IMR-90 (cell line): ENCODE data around the gene EPB41L4A. TPM values are rescaled to one million over a fixed set of nuclear protein-coding genes. Genes with fewer than 3 reads are reported as not detected.

Source experiments
- ATAC-seq: fragments of 200-7000 bp; cut with Tn5 transposase; 2 replicates; pipeline ENCODE4 v1.9.1; 2020; ENCODE audit warnings: low read depth, mild to moderate bottlenecking, moderate library complexity
- BruUV-seq: library from RNA; stranded (reverse); fragments of 400-500 nt; replicated peaks from 2 replicates; lab custom pipeline; 2021; lab: Mats Ljungman, UMichigan
- CTCF ChIA-PET: fragments of 300-600 bp; formaldehyde crosslinking; extraction: SDS; loops from one replicate; lab custom pipeline; 2021; ENCODE audit warnings: antibody characterized with exemption; lab: Yijun Ruan, JAX
- POLR2A ChIA-PET: fragments of 300-600 bp; sonication (Branson Sonifier 250); formaldehyde crosslinking; loops from one replicate; lab custom pipeline; 2022; ENCODE audit warnings: antibody characterized with exemption; ENCODE audit not compliant: unreplicated experiment; lab: Charles Lee
- DNase-seq: peaks from one replicate; pipeline ENCODE4 v3.0.0; 2013
- H2AFZ ChIP-seq: replicated peaks from 2 replicates; pipeline ENCODE3; 2013; ENCODE audit warnings: low read length, mild to moderate bottlenecking; ENCODE audit not compliant: poor library complexity
- H2AK5ac ChIP-seq: 2 replicates; pipeline ENCODE4 v1.6.1; 2013; ENCODE audit warnings: low read depth, low read length, inconsistent platforms
- H2AK9ac ChIP-seq: replicated peaks from 2 replicates; pipeline ENCODE3; 2013; ENCODE audit warnings: mild to moderate bottlenecking, low read depth, low read length, moderate library complexity; ENCODE audit not compliant: poor library complexity
- H2BK120ac ChIP-seq: 2 replicates; pipeline ENCODE4 v1.6.1; 2013; ENCODE audit warnings: low read depth, low read length, inconsistent platforms
- H2BK15ac ChIP-seq: 3 replicates; pipeline ENCODE4 v1.6.1; 2013; ENCODE audit warnings: low read depth, low read length, inconsistent platforms
- H2BK20ac ChIP-seq: 2 replicates; pipeline ENCODE4 v1.6.1; 2013; ENCODE audit warnings: low read depth, mild to moderate bottlenecking, inconsistent platforms, low read length, moderate library complexity
- H2BK5ac ChIP-seq: 2 replicates; pipeline ENCODE4 v1.6.1; 2013; ENCODE audit warnings: mild to moderate bottlenecking, low read depth, low read length, inconsistent platforms; ENCODE audit not compliant: poor library complexity, severe bottlenecking
- H3K14ac ChIP-seq: replicated peaks from 2 replicates; pipeline ENCODE4 v1.6.1; 2013; ENCODE audit warnings: low read depth, low read length, inconsistent platforms
- H3K18ac ChIP-seq: 2 replicates; pipeline ENCODE4 v1.6.1; 2013; ENCODE audit warnings: low read depth, low read length, control low read depth
- H3K23ac ChIP-seq: 2 replicates; pipeline ENCODE4 v1.6.1; 2013; ENCODE audit warnings: low read depth, low read length, inconsistent platforms
- H3K27ac ChIP-seq: 2 replicates; pipeline ENCODE4 v1.5.1; 2013; ENCODE audit warnings: mild to moderate bottlenecking, control low read depth, low read length; ENCODE audit not compliant: insufficient read depth
- H3K27me3 ChIP-seq: 2 replicates; pipeline ENCODE4 v1.6.1; 2013; ENCODE audit warnings: low read length; ENCODE audit not compliant: control insufficient read depth, insufficient read depth
- H3K36me3 ChIP-seq: 2 replicates; pipeline ENCODE4 v1.6.1; 2013; ENCODE audit warnings: low read length, mixed read lengths; ENCODE audit not compliant: control insufficient read depth, insufficient read depth
- H3K4ac ChIP-seq: 2 replicates; pipeline ENCODE4 v1.6.1; 2013; ENCODE audit warnings: low read depth, low read length, inconsistent platforms
- H3K4me1 ChIP-seq: 2 replicates; pipeline ENCODE4 v1.6.1; 2013; ENCODE audit warnings: low read length, mixed read lengths; ENCODE audit not compliant: control insufficient read depth, insufficient read depth
- H3K4me2 ChIP-seq: 2 replicates; pipeline ENCODE4 v1.6.1; 2013; ENCODE audit warnings: low read depth, mild to moderate bottlenecking, control low read depth, low read length, moderate library complexity
- H3K4me3 ChIP-seq: 2 replicates; pipeline ENCODE4 v1.5.1; 2013; ENCODE audit warnings: low read depth, mild to moderate bottlenecking, control low read depth, low read length, moderate library complexity; ENCODE audit not compliant: insufficient read depth
- H3K56ac ChIP-seq: 2 replicates; pipeline ENCODE4 v1.6.1; 2013; ENCODE audit warnings: low read length, inconsistent platforms; ENCODE audit not compliant: insufficient read depth; ENCODE audit errors: extremely low read depth
- H3K79me1 ChIP-seq, 2 experiments: 2 replicates each; pipeline ENCODE4 v1.6.1; 2013; ENCODE audit warnings: low read length in 2 of 2, inconsistent platforms in 1 of 2, low read depth in 1 of 2
- H3K9ac ChIP-seq: 2 replicates; pipeline ENCODE4 v1.6.1; 2013; ENCODE audit warnings: low read depth, low read length, control low read depth
- H3K9me1 ChIP-seq: 2 replicates; pipeline ENCODE4 v1.6.1; 2013; ENCODE audit warnings: low read length, inconsistent platforms; ENCODE audit not compliant: insufficient read depth
- H3K9me3 ChIP-seq: 2 replicates; pipeline ENCODE4 v1.6.1; 2013; ENCODE audit warnings: low read length; ENCODE audit not compliant: control insufficient read depth, insufficient read depth
- H4K20me1 ChIP-seq: 2 replicates; pipeline ENCODE4 v1.6.1; 2013; ENCODE audit warnings: low read length, inconsistent platforms; ENCODE audit not compliant: insufficient read depth
- H4K5ac ChIP-seq: 2 replicates; pipeline ENCODE4 v1.6.1; 2013; ENCODE audit warnings: mild to moderate bottlenecking, low read depth, low read length, control low read depth
- H4K8ac ChIP-seq, 2 experiments: 2 replicates each; pipeline ENCODE4 v1.6.1; 2013; ENCODE audit warnings: low read depth in 2 of 2, low read length in 2 of 2, control low read depth in 1 of 2, inconsistent platforms in 1 of 2
- H4K91ac ChIP-seq: 2 replicates; pipeline ENCODE4 v1.6.1; 2013; ENCODE audit warnings: low read depth, low read length, inconsistent platforms; ENCODE audit not compliant: insufficient read depth
- CEBPB ChIP-seq: IDR thresholded peaks from 2 replicates; pipeline ENCODE4 v1.6.1; 2012; ENCODE audit warnings: low read depth, low read length, improper control_type of control experiment
- CHD1 ChIP-seq: IDR thresholded peaks from 2 replicates; pipeline ENCODE4 v1.6.1; 2012; ENCODE audit warnings: low read depth, low read length, improper control_type of control experiment
- ELK1 ChIP-seq: fragments of 150-350 bp; IDR thresholded peaks from 2 replicates; pipeline ENCODE4 v1.6.1; 2016; ENCODE audit warnings: low read depth, mild to moderate bottlenecking, low read length, moderate library complexity, borderline replicate concordance
- MAFK ChIP-seq: IDR thresholded peaks from 2 replicates; pipeline ENCODE4 v1.6.1; 2012; ENCODE audit warnings: low read depth, low read length, improper control_type of control experiment
- MXI1 ChIP-seq: IDR thresholded peaks from 2 replicates; pipeline ENCODE4 v1.6.1; 2012; ENCODE audit warnings: low read depth, mild to moderate bottlenecking, low read length, moderate library complexity, borderline replicate concordance
- NFE2L2 ChIP-seq: fragments of 150-350 bp; IDR thresholded peaks from 2 replicates; pipeline ENCODE4 v1.6.1; 2016; ENCODE audit warnings: low read depth, mild to moderate bottlenecking, low read length
- RAD21 ChIP-seq: IDR thresholded peaks from 2 replicates; pipeline ENCODE4 v1.6.1; 2012; ENCODE audit warnings: low read length, improper control_type of control experiment
- RCOR1 ChIP-seq: IDR thresholded peaks from 2 replicates; pipeline ENCODE4 v1.6.1; 2012; ENCODE audit warnings: mild to moderate bottlenecking, low read length, improper control_type of control experiment; ENCODE audit not compliant: insufficient replicate concordance
- RFX5 ChIP-seq: IDR thresholded peaks from 2 replicates; pipeline ENCODE4 v1.8.0; 2012; ENCODE audit warnings: low read depth, mild to moderate bottlenecking, low read length, moderate library complexity
- SMC3 ChIP-seq: fragments of 150-350 bp; IDR thresholded peaks from 2 replicates; pipeline ENCODE4 v1.6.1; 2016; ENCODE audit warnings: low read depth, mild to moderate bottlenecking, antibody characterized with exemption, low read length, moderate library complexity
- dilution Hi-C: fragments of 300-500 bp; cut with HindIII; formaldehyde crosslinking; loops from one replicate; pipeline ENCODE4 v1.14.3; 2018; ENCODE audit warnings: low sequenced_read_pairs; ENCODE audit not compliant: unreplicated experiment
- in situ Hi-C: fragments of 300-500 bp; cut with MboI; formaldehyde crosslinking; loops from 3 replicates; pipeline ENCODE4 v1.14.3; 2019; ENCODE audit warnings: low sequenced_read_pairs, inconsistent platforms, mixed read lengths
- intact Hi-C: fragments of 100-400 bp; cut with micrococcal nuclease; formaldehyde crosslinking; loops from 2 replicates; pipeline ENCODE4 v1.10.0; 2022
- polyA plus RNA-seq, 3 experiments: library from polyadenylated mRNA; depleted of rRNA; stranded (reverse); fragments of >200 nt; gene quantifications; 2 replicates each; pipeline ENCODE4 v1.2.3, GENCODE V29; 2012; ENCODE audit warnings: low replicate concordance in 1 of 3
- total RNA-seq: library from RNA; depleted of rRNA; stranded (reverse); fragments of >200 nt; gene quantifications from 2 replicates; pipeline ENCODE4 v1.2.3, GENCODE V29; 2012
- TF ChIP-seq, protein P1 (sequence below): fragments of 150-350 bp; IDR thresholded peaks from 2 replicates; pipeline ENCODE4 v1.6.1; 2017; ENCODE audit warnings: mild to moderate bottlenecking, antibody characterized with exemption, low read length, low read depth

EPB41L4A gene
- total and polyA plus RNA-seq, 2 of the 4 experiments (the other 2 are of a cell fraction) = under 0.01 to 0.02 TPM

DNA sequence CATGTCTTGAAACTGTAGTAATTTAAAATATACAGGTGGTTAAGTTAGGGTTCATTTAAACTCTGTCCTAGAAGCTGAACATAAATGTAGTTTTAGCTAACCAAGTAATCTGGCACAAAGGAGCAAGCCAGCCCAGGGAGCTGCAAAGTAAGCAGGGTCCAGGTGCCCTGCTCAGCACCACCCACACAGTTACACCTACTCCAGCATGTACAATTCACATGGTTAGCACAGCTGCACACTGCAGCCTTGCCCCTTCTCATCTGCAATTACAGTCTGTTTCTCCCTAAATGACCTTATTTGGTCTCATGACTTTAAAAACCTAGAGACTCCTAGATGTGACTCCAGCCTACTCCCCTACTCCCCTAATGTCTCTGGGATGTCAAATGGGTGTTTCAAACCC, 128.4 kb downstream of the EPB41L4A start:
- Histone ChIP-seq H2AK5ac (no peak overlapping the region), H3K4me2 (no peak overlapping the region), H3K27ac (no peak overlapping the region), H3K9ac (no peak overlapping the region), H3K18ac (no peak overlapping the region), H2BK15ac (no peak overlapping the region), H4K20me1 (no peaks in the 10 kb centered on the region), H3K14ac (no peak overlapping the region), H3K23ac (no peak overlapping the region), H3K9me3 (no peaks in the 10 kb centered on the region), H2BK5ac (no peak overlapping the region), H2BK20ac (no peak overlapping the region), H3K56ac (no peak overlapping the region), H4K5ac (no peak overlapping the region), H4K91ac (no peak overlapping the region), H3K4me1 (no peaks in the 10 kb centered on the region), H3K27me3 (no peaks in the 10 kb centered on the region; the same call in none of the 2 replicates), H2AFZ (no peak overlapping the region), H4K8ac (no peak overlapping the region), H3K4ac (no peak overlapping the region), H3K36me3 (no peaks in the 10 kb centered on the region), H2AK9ac (no peak overlapping the region), H2BK120ac (no peak overlapping the region), H3K79me1 (no peaks in the 10 kb centered on the region), H3K9me1 (no peaks in the 10 kb centered on the region), H3K4me3 (no peak overlapping the region)
- intact Hi-C loops = no loop called here
- CTCF ChIA-PET = no interaction called here
- TF ChIP-seq MAFK = no peak
- TF ChIP-seq, protein P1, sequence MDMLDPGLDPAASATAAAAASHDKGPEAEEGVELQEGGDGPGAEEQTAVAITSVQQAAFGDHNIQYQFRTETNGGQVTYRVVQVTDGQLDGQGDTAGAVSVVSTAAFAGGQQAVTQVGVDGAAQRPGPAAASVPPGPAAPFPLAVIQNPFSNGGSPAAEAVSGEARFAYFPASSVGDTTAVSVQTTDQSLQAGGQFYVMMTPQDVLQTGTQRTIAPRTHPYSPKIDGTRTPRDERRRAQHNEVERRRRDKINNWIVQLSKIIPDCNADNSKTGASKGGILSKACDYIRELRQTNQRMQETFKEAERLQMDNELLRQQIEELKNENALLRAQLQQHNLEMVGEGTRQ = no peak
- TF ChIP-seq CHD1 = no peak
- no peak for TF ChIP-seq RCOR1
- no peak for TF ChIP-seq CEBPB
- TF ChIP-seq MXI1 = no peak
- TF ChIP-seq ELK1 = no peak
- TF ChIP-seq RAD21 = no peak
- no peak for TF ChIP-seq SMC3
- no peak for TF ChIP-seq RFX5
- no peak for TF ChIP-seq NFE2L2
- no peak for DNase-seq
- no TSS peak for BruUV-seq
- no peak for ATAC-seq
- in situ Hi-C loops = no loop called here
- dilution Hi-C loops = no loop called here
- POLR2A ChIA-PET = no interaction called here
